Nephron progenitor cell (in vitro differentiated cells): ENCODE data around the gene PARVA.

Source experiments
- DNase-seq: peaks from one replicate; pipeline ENCODE4 v3.0.0; 2021
- H3K27ac Mint-ChIP-seq: 2 replicates; pipeline ENCODE4 v1.8.0; 2021; ENCODE audit warnings: mild to moderate bottlenecking, moderate library complexity, mixed read lengths
- H3K27me3 Mint-ChIP-seq: 2 replicates; pipeline ENCODE4 v1.8.0; 2021; ENCODE audit warnings: mild to moderate bottlenecking, low read depth, mixed read lengths; ENCODE audit not compliant: poor library complexity
- H3K36me3 Mint-ChIP-seq: 2 replicates; pipeline ENCODE4 v1.8.0; 2021; ENCODE audit warnings: low read depth, mixed read lengths
- H3K4me1 Mint-ChIP-seq: 2 replicates; pipeline ENCODE4 v1.8.0; 2021; ENCODE audit warnings: mixed read lengths
- H3K4me3 Mint-ChIP-seq: 2 replicates; pipeline ENCODE4 v1.8.0; 2021; ENCODE audit warnings: mild to moderate bottlenecking, moderate library complexity, mixed read lengths
- H3K9me3 Mint-ChIP-seq: 2 replicates; pipeline ENCODE4 v1.8.0; 2021; ENCODE audit warnings: mild to moderate bottlenecking, moderate library complexity, mixed read lengths
- TF ChIP-seq, protein P1 (sequence below): fragments of 200-600 bp; sonication (generic); IDR thresholded peaks from 2 replicates; pipeline ENCODE4 v1.5.0; 2021; ENCODE audit warnings: antibody characterized with exemption

The PARVA gene

DNA sequence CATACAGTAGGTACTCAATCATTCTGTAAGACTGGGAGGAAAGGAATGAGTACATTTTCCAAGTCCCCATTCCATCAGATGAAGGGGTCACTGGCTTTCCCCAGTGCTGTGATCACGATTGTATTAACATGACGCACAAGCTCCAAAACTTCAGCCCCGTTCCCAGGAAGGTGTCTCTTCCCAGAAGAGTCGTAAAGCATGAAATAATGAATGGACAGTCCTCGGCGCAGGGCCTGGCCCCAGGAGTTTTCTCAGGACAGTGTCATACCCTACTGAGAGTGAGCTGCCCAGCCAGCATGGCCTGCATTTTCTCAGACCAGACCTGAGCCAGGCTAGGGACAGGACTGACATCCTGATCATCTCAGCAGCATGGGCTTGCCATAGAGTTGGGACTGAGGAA lies 80.7 kb downstream of the PARVA start:
- peaks cover 7% of the 10 kb centered on the region for H3K9me3 Mint-ChIP-seq
- no peak overlapping the region for H3K4me3 Mint-ChIP-seq
- peaks cover 46% of the 10 kb centered on the region for H3K4me1 Mint-ChIP-seq
- H3K27ac Mint-ChIP-seq: no peak overlapping the region
- DNase-seq: no peak
- H3K36me3 Mint-ChIP-seq: no peaks in the 10 kb centered on the region
- TF ChIP-seq, protein P1, sequence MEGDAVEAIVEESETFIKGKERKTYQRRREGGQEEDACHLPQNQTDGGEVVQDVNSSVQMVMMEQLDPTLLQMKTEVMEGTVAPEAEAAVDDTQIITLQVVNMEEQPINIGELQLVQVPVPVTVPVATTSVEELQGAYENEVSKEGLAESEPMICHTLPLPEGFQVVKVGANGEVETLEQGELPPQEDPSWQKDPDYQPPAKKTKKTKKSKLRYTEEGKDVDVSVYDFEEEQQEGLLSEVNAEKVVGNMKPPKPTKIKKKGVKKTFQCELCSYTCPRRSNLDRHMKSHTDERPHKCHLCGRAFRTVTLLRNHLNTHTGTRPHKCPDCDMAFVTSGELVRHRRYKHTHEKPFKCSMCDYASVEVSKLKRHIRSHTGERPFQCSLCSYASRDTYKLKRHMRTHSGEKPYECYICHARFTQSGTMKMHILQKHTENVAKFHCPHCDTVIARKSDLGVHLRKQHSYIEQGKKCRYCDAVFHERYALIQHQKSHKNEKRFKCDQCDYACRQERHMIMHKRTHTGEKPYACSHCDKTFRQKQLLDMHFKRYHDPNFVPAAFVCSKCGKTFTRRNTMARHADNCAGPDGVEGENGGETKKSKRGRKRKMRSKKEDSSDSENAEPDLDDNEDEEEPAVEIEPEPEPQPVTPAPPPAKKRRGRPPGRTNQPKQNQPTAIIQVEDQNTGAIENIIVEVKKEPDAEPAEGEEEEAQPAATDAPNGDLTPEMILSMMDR: no peak
- H3K27me3 Mint-ChIP-seq: no peaks in the 10 kb centered on the region

DNA sequence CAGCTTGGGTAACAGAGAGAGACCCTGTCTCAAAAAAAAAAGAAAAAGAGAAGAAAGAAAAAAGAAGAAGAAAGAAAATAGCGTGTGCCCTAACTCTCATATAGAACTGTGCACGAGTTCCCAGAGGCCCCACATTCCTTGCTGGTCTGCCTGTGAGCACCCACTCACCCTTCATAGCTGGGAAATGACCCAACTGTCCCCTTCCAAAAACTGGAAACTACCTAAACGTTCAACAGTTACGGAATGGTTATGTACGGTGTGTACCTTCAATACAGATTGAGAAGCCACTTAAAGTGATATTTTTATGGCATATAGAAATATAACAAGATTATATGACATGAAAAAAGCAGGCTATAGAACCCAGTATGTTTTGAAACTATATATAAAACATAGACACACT lies 82.0 kb downstream of the PARVA start:
- Mint-ChIP-seq H3K27me3 (no peaks in the 10 kb centered on the region), H3K36me3 (peaks cover 12% of the 10 kb centered on the region), H3K9me3 (peaks cover 18% of the 10 kb centered on the region), H3K4me1 (peaks cover 46% of the 10 kb centered on the region), H3K27ac (no peak overlapping the region), H3K4me3 (no peak overlapping the region)
- DNase-seq: no peak
- TF ChIP-seq, protein P1: no peak

DNA sequence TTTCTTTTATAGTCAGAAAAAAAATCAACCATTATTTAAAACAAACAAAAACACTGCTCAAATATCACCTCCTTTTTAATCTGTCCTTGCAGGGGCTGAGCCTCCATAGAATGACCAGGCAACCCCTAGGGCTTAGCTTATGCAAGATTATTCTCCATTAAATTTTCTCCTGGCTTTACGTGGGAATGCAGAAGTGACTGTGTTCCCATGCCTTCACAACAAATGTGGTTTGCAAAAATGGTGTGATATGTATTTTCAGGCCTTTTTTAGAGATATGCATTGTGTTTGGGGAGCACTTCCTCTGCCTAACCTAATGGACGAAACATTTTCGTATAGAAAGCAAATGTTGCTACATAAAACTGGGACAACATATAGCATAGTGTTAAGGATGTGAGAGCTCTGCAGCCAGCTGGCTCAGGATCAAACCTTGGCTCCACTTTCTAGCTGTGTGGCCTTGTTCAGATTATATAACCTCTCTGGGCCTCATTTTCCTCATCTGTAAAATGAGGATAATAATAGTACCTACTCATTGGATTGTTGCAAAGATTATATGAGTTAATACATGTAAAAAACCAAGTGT lies 82.6 kb downstream of the PARVA start:
- H3K4me1 Mint-ChIP-seq: peaks cover 46% of the 10 kb centered on the region
- peaks cover 1% of the 10 kb centered on the region for H3K27me3 Mint-ChIP-seq
- no peak overlapping the region for H3K27ac Mint-ChIP-seq
- H3K9me3 Mint-ChIP-seq: peaks cover 24% of the 10 kb centered on the region
- TF ChIP-seq, protein P1: no peak
- no peak overlapping the region for H3K4me3 Mint-ChIP-seq
- no peak for DNase-seq
- peaks cover 16% of the 10 kb centered on the region for H3K36me3 Mint-ChIP-seq

DNA sequence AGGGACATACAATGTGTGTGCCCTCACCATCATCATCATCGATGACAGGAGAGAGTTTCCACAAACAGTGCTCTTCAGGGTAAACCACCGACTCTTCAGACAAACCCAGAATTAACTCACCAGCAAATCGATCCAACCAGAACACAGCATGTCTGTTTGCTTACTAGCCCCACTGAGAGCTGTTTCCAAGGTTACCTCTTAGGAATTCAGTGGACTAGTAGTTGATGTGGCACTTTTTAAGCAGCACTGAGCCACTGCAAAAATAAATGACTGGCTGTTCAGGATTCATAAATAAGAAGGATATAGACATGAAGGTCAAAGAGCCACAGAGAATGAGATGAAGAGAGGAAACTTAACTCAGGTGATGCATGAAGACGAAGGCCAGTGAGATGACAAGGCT lies 83.1 kb downstream of the PARVA start:
- H3K27ac Mint-ChIP-seq: no peak overlapping the region
- peaks cover 28% of the 10 kb centered on the region for H3K9me3 Mint-ChIP-seq
- peaks cover 46% of the 10 kb centered on the region for H3K4me1 Mint-ChIP-seq
- peaks cover 21% of the 10 kb centered on the region for H3K36me3 Mint-ChIP-seq
- H3K27me3 Mint-ChIP-seq: peaks cover 2% of the 10 kb centered on the region
- TF ChIP-seq, protein P1: no peak
- DNase-seq: no peak
- H3K4me3 Mint-ChIP-seq: no peak overlapping the region

DNA sequence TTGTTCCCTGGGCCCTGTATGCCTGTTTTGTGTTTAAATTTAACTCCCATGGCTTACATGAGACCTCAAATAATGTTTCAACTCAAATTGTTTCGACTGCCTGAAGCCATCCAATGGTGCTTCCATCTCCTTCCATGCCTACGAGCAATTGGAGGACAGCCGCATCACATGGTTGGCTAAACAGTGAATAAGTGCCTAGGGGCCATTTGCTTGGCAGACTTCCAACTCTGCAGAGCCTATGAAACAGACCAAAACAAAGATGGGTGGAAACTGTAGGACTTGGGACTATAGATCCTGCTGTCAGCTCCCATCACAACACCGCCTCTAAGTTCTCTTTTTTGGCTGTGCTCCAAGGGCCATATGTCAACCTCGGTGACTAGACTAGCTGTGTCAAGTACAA lies 84.1 kb downstream of the PARVA start:
- no peak overlapping the region for H3K27ac Mint-ChIP-seq
- no peak for DNase-seq

DNA sequence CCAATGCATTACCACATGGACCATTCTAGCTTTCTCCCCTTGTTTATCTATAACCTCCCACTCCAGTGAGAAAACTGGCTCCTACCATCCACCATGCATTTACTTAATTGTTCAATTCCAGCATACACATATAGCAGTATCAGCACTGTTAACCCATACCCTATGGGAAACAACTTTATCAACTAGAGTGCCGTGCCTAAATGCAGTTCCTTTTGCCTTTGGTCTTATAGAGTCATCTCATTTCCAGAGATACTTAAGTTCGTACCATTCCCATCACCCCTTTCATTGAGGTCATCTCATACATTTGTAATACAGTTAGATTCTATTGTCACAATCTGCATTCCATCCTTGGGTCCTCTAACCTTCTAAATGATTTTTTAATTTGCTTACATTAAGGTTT lies 86.9 kb downstream of the PARVA start:
- Mint-ChIP-seq H3K27ac (no peak overlapping the region), H3K36me3 (peaks cover 28% of the 10 kb centered on the region), H3K27me3 (peaks cover 2% of the 10 kb centered on the region), H3K9me3 (peaks cover 39% of the 10 kb centered on the region), H3K4me1 (peaks cover 17% of the 10 kb centered on the region), H3K4me3 (no peak overlapping the region)
- no peak for DNase-seq
- TF ChIP-seq, protein P1: no peak

More for the DNA sequence above, 84.1 kb downstream of the PARVA start:
- H3K36me3 Mint-ChIP-seq: peaks cover 28% of the 10 kb centered on the region
- H3K4me3 Mint-ChIP-seq: no peak overlapping the region
- peaks cover 34% of the 10 kb centered on the region for H3K9me3 Mint-ChIP-seq
- H3K27me3 Mint-ChIP-seq: peaks cover 2% of the 10 kb centered on the region
- TF ChIP-seq, protein P1: no peak
- H3K4me1 Mint-ChIP-seq: peaks cover 45% of the 10 kb centered on the region
